A549 (cell line): Measurements from ENCODE around the gene DOCK11. TPM values are rescaled to one million over a fixed set of nuclear protein-coding genes. Genes with fewer than 3 reads are reported as not detected.

Source experiments
- ATAC-seq, 2 experiments: fragments of 200-7000 bp in 1 of 2; fragments of >200 bp in 1 of 2; cut with Nextera tagmentation in 1 of 2; cut with Tn5 transposase in 1 of 2; 3 replicates each; pipeline versions ENCODE4 v1.8.0 to v1.9.1; 2018 to 2020; ENCODE audit warnings: mild to moderate bottlenecking in 1 of 2, moderate library complexity in 1 of 2
- CTCF ChIA-PET: fragments of 300-600 bp; sonication (Branson Sonifier 250); formaldehyde crosslinking; extraction: SDS; loops from one replicate; lab custom pipeline; 2021; ENCODE audit warnings: antibody characterized with exemption, inconsistent platforms; lab: Yijun Ruan, JAX
- POLR2A ChIA-PET: fragments of 350-600 bp; formaldehyde crosslinking; extraction: SDS; loops from one replicate; lab custom pipeline; 2021; ENCODE audit warnings: antibody characterized with exemption, inconsistent platforms; lab: Yijun Ruan, JAX
- DNase-seq, 2 experiments: peaks; one replicate each; pipeline versions ENCODE4 v3.0.0 to v3.0.0-alpha.2; 2011 to 2016; ENCODE audit warnings: low read depth in 1 of 2, low spot score in 1 of 2
- FAIRE-seq: peaks from 2 replicates; lab custom pipeline; 2011; peaks lifted over from hg19 to GRCh38; lab: Jason Lieb, UNC
- H3K27ac ChIP-seq, 2 experiments: fragments of >200 bp; sonication (Bioruptor Twin); formaldehyde crosslinking; 3 replicates each; pipeline ENCODE4 v1.5.1; 2016 to 2017
- H3K4me1 ChIP-seq: fragments of >200 bp; sonication (Bioruptor Twin); formaldehyde crosslinking; 3 replicates; pipeline ENCODE4 v1.6.1; 2016
- H3K4me2 ChIP-seq: fragments of >200 bp; sonication (Bioruptor Twin); formaldehyde crosslinking; 3 replicates; pipeline ENCODE4 v1.6.1; 2016
- H3K4me3 ChIP-seq: fragments of >200 bp; sonication (Bioruptor Twin); formaldehyde crosslinking; 3 replicates; pipeline ENCODE4 v1.5.1; 2016
- H3K9me3 ChIP-seq: fragments of >200 bp; sonication (Bioruptor Twin); formaldehyde crosslinking; 3 replicates; pipeline ENCODE4 v1.6.1; 2016
- BHLHE40 ChIP-seq: IDR thresholded peaks from 2 replicates; pipeline ENCODE4 v1.6.1; 2012; ENCODE audit warnings: low read depth, low read length, inconsistent platforms
- CBX8 ChIP-seq: fragments of 200-600 bp; sonication (generic); IDR thresholded peaks from 2 replicates; pipeline ENCODE4 v1.6.1; 2016
- CHD4 ChIP-seq: fragments of 200-600 bp; sonication (generic); IDR thresholded peaks from 2 replicates; pipeline ENCODE4 v1.6.1; 2016; ENCODE audit warnings: antibody characterized with exemption, mild to moderate bottlenecking, borderline replicate concordance
- CTCF ChIP-seq: fragments of >200 bp; sonication (Bioruptor Twin); formaldehyde crosslinking; IDR thresholded peaks from 3 replicates; pipeline ENCODE4 v1.5.1; 2016
- E2F6 ChIP-seq: IDR thresholded peaks from 2 replicates; pipeline ENCODE4 v1.6.1; 2012; ENCODE audit warnings: low read depth, borderline replicate concordance
- EHMT2 ChIP-seq: fragments of 200-600 bp; sonication (generic); IDR thresholded peaks from 2 replicates; pipeline ENCODE4 v1.6.1; 2016; ENCODE audit warnings: antibody characterized with exemption, low read depth, mild to moderate bottlenecking, moderate library complexity
- ELK1 ChIP-seq: fragments of 150-350 bp; IDR thresholded peaks from 2 replicates; pipeline ENCODE4 v1.6.1; 2014; ENCODE audit warnings: low read depth, mild to moderate bottlenecking, low read length
- GATA3 ChIP-seq: IDR thresholded peaks from 2 replicates; pipeline ENCODE4 v1.6.1; 2012; ENCODE audit warnings: borderline replicate concordance
- HDAC2 ChIP-seq: fragments of 200-600 bp; sonication (generic); IDR thresholded peaks from 2 replicates; pipeline ENCODE4 v1.6.1; 2016
- HES2 ChIP-seq: fragments of >200 bp; sonication (Bioruptor Twin); formaldehyde crosslinking; IDR thresholded peaks from 2 replicates; pipeline ENCODE4 v1.6.1; 2016
- HEYL ChIP-seq: fragments of 250-450 bp; sonication (Bioruptor Pico); IDR thresholded peaks from 2 replicates; pipeline ENCODE4 v1.8.0; 2021; ENCODE audit warnings: mild to moderate bottlenecking, moderate library complexity
- HOXB5 ChIP-seq: fragments of 250-450 bp; sonication (Bioruptor Pico); IDR thresholded peaks from 2 replicates; pipeline ENCODE4 v1.5.0; 2020; ENCODE audit warnings: mild to moderate bottlenecking, moderate library complexity
- KDM5A ChIP-seq: fragments of 200-600 bp; sonication (generic); IDR thresholded peaks from 2 replicates; pipeline ENCODE4 v1.6.1; 2016; ENCODE audit warnings: antibody characterized with exemption, mild to moderate bottlenecking
- MAFK ChIP-seq: fragments of 450-650 bp; IDR thresholded peaks from 2 replicates; pipeline ENCODE4 v1.6.1; 2014; ENCODE audit not compliant: partially characterized antibody
- NFE2L2 ChIP-seq: fragments of 150-350 bp; conservative IDR thresholded peaks from 2 replicates; pipeline ENCODE4 v1.6.1; 2014; ENCODE audit warnings: low read length
- NR3C1 ChIP-seq: fragments of >200 bp; sonication (Bioruptor Twin); formaldehyde crosslinking; IDR thresholded peaks from 3 replicates; pipeline ENCODE4 v1.6.1; 2017
- RAD21 ChIP-seq, 2 experiments: fragments of >200 bp in 1 of 2; sonication (Bioruptor Twin) in 1 of 2; formaldehyde crosslinking in 1 of 2; IDR thresholded peaks in 1 of 2; conservative IDR thresholded peaks in 1 of 2; 2 replicates in 1 of 2; 3 replicates in 1 of 2; pipeline ENCODE4 v1.6.1; 2012 to 2018; ENCODE audit warnings: inconsistent platforms in 1 of 2
- RARB ChIP-seq: fragments of 250-450 bp; sonication (Bioruptor Pico); IDR thresholded peaks from 2 replicates; pipeline ENCODE4 v1.8.0; 2021; ENCODE audit warnings: mild to moderate bottlenecking, moderate library complexity
- SMC3 ChIP-seq: fragments of >200 bp; sonication (Bioruptor Twin); formaldehyde crosslinking; IDR thresholded peaks from 3 replicates; pipeline ENCODE4 v1.6.1; 2018; ENCODE audit warnings: inconsistent platforms
- SREBF2 ChIP-seq: fragments of 450-650 bp; IDR thresholded peaks from 2 replicates; pipeline ENCODE4 v1.6.1; 2014; ENCODE audit warnings: mild to moderate bottlenecking, moderate library complexity
- TFCP2L1 ChIP-seq: fragments of 250-450 bp; sonication (Bioruptor Pico); IDR thresholded peaks from 2 replicates; pipeline ENCODE4 v1.5.0; 2021; ENCODE audit warnings: mild to moderate bottlenecking
- TP53 ChIP-seq: fragments of 250-450 bp; sonication (Bioruptor Pico); IDR thresholded peaks from 2 replicates; pipeline ENCODE4 v1.5.0; 2021; ENCODE audit warnings: mild to moderate bottlenecking, moderate library complexity
- ZC3H11A ChIP-seq: fragments of 450-650 bp; IDR thresholded peaks from 2 replicates; pipeline ENCODE4 v1.6.1; 2014; ENCODE audit warnings: antibody characterized with exemption, mild to moderate bottlenecking
- ZNF302 ChIP-seq: fragments of 250-450 bp; sonication (Bioruptor Pico); IDR thresholded peaks from 2 replicates; pipeline ENCODE4 v1.9.0; 2021; ENCODE audit warnings: inconsistent platforms, mild to moderate bottlenecking, moderate library complexity
- ZSCAN20 ChIP-seq: fragments of 250-450 bp; sonication (Bioruptor Pico); IDR thresholded peaks from 2 replicates; pipeline ENCODE4 v1.8.0; 2022; ENCODE audit warnings: mild to moderate bottlenecking, moderate library complexity
- WGBS: methylation state at CpG from one replicate; pipeline ENCODE4 v1.1.6; 2017; ENCODE audit errors: missing lambda C conversion rate; 5-methylcytosine and 5-hydroxymethylcytosine counted together
- polyA plus RNA-seq, 4 experiments: library from polyadenylated mRNA; depleted of rRNA in 3 of 4; stranded (reverse); fragments of >200 nt; fragmentation: RNase III in 1 of 4; extraction: RNeasy Plus Mini Kit Qiagen cat#74134 plus additional on column Dnase treatment in 1 of 4; gene quantifications; 2 replicates in 3 of 4; 3 replicates in 1 of 4; pipeline ENCODE4 v1.2.3, GENCODE V29; 2011 to 2017
- TF ChIP-seq, protein P1 (sequence below): fragments of 200-600 bp; sonication (generic); IDR thresholded peaks from 2 replicates; pipeline ENCODE4 v1.6.1; 2016; ENCODE audit warnings: antibody characterized with exemption, mild to moderate bottlenecking, moderate library complexity
- TF ChIP-seq, protein P2 (sequence below): IDR thresholded peaks from 2 replicates; pipeline ENCODE4 v1.6.1; 2012

DOCK11 gene
- polyA plus RNA-seq, 2 of the 4 experiments (the other 2 are of a cell fraction) = 5.8 to 9.5 TPM

- ChIA-PET POLR2A (interaction anchor here (0.9 to 1.5 kb wide), 2 partner anchors 141 to 142 kb away, joined by 3 to 5 read pairs; no protein-coding TSS in a partner anchor), CTCF (interaction anchor here (0.6 to 8.0 kb wide), 21 partner anchors 9 to 379 kb away, joined by 3 to 104 read pairs (median 3); no protein-coding TSS in a partner anchor)
- no peak overlapping the region for H3K4me2 ChIP-seq
- H3K27ac ChIP-seq = no peak overlapping the region
- 10% methylated on average over 4 of the region's 4 CpGs for WGBS
- peak; percentile 20 to 47 for DNase-seq
- no peak for FAIRE-seq
- no peaks in the 10 kb centered on the region for H3K4me1 ChIP-seq
- TF ChIP-seq EHMT2 (no peak), ZSCAN20 (CRISPR knock-in tag) (no peak), HEYL (CRISPR knock-in tag) (no peak), GATA3 (no peak), BHLHE40 (no peak), SREBF2 (no peak), CTCF (peak; percentile 65), NFE2L2 (no peak), KDM5A (no peak), ZNF302 (CRISPR knock-in tag) (no peak), SMC3 (peak; percentile 68), HES2 (no peak), E2F6 (no peak), RAD21 (conservative IDR thresholded peaks at IDR 0.05 in 1 of 2, IDR thresholded peaks at IDR 0.05 in 1 of 2) (peak; percentile 74 to 82), TFCP2L1 (CRISPR knock-in tag) (no peak), HOXB5 (CRISPR knock-in tag) (no peak), CHD4 (no peak)
- TF ChIP-seq, protein P1, sequence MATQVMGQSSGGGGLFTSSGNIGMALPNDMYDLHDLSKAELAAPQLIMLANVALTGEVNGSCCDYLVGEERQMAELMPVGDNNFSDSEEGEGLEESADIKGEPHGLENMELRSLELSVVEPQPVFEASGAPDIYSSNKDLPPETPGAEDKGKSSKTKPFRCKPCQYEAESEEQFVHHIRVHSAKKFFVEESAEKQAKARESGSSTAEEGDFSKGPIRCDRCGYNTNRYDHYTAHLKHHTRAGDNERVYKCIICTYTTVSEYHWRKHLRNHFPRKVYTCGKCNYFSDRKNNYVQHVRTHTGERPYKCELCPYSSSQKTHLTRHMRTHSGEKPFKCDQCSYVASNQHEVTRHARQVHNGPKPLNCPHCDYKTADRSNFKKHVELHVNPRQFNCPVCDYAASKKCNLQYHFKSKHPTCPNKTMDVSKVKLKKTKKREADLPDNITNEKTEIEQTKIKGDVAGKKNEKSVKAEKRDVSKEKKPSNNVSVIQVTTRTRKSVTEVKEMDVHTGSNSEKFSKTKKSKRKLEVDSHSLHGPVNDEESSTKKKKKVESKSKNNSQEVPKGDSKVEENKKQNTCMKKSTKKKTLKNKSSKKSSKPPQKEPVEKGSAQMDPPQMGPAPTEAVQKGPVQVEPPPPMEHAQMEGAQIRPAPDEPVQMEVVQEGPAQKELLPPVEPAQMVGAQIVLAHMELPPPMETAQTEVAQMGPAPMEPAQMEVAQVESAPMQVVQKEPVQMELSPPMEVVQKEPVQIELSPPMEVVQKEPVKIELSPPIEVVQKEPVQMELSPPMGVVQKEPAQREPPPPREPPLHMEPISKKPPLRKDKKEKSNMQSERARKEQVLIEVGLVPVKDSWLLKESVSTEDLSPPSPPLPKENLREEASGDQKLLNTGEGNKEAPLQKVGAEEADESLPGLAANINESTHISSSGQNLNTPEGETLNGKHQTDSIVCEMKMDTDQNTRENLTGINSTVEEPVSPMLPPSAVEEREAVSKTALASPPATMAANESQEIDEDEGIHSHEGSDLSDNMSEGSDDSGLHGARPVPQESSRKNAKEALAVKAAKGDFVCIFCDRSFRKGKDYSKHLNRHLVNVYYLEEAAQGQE = no peak
- TF ChIP-seq, protein P2, sequence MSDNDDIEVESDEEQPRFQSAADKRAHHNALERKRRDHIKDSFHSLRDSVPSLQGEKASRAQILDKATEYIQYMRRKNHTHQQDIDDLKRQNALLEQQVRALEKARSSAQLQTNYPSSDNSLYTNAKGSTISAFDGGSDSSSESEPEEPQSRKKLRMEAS = no peak
- no peak overlapping the region for H3K4me3 ChIP-seq
- no peaks in the 10 kb centered on the region for H3K9me3 ChIP-seq
- peak; percentile 78 to 90 for ATAC-seq
Measured at GRCh38 chrX:118459494-118459893, 36.1 kb upstream of the DOCK11 start.

- Histone ChIP-seq H3K27ac (no peak overlapping the region), H3K4me2 (no peak overlapping the region), H3K9me3 (no peaks in the 10 kb centered on the region), H3K4me1 (no peaks in the 10 kb centered on the region), H3K4me3 (no peak overlapping the region)
- FAIRE-seq (no peak), ATAC-seq (no peak), DNase-seq (no peak)
- WGBS = 60% methylated on average over 6 of the region's 6 CpGs
- POLR2A ChIA-PET = no interaction called here
- CTCF ChIA-PET = interaction anchor here (0.6 to 1.2 kb wide), 2 partner anchors 136 to 1471 kb away, joined by 3 read pairs; no protein-coding TSS in a partner anchor
- TF ChIP-seq KDM5A (no peak), SMC3 (no peak), HDAC2 (no peak), MAFK (no peak), ELK1 (no peak), CBX8 (no peak), GATA3 (no peak), RARB (CRISPR knock-in tag) (no peak), EHMT2 (no peak), BHLHE40 (no peak), NR3C1 (no peak), ZC3H11A (no peak), TP53 (CRISPR knock-in tag) (no peak)
Measured at GRCh38 chrX:118464501-118464900, 31.1 kb upstream of the DOCK11 start.
